Chondrocyte (in vitro differentiated cells): Measurements from ENCODE around the gene TMPRSS12. TPM values are rescaled to one million over a fixed set of nuclear protein-coding genes. Genes with fewer than 3 reads are reported as not detected.
"Not testable (repeated sequence)": the region's sequence is repeated elsewhere in the genome, so short reads cannot be mapped to it uniquely, and the experiment has no call there.

Source experiments
- DNase-seq: peaks from one replicate; pipeline ENCODE4 v3.0.0; 2021; ENCODE audit warnings: mixed read lengths, low spot score
- H3K27ac Mint-ChIP-seq: one replicate; pipeline ENCODE4 v1.8.0; 2021; ENCODE audit warnings: mild to moderate bottlenecking, moderate library complexity, mixed read lengths; ENCODE audit not compliant: unreplicated experiment
- H3K27me3 Mint-ChIP-seq: 2 replicates; pipeline ENCODE4 v1.8.0; 2021; ENCODE audit warnings: low read depth, mixed read lengths
- H3K36me3 Mint-ChIP-seq: 2 replicates; pipeline ENCODE4 v1.8.0; 2021; ENCODE audit warnings: low read depth, mixed read lengths
- H3K4me1 Mint-ChIP-seq: 2 replicates; pipeline ENCODE4 v1.8.0; 2021; ENCODE audit warnings: low read depth, mild to moderate bottlenecking, mixed read lengths
- H3K4me3 Mint-ChIP-seq: one replicate; pipeline ENCODE4 v1.8.0; 2021; ENCODE audit warnings: mild to moderate bottlenecking, moderate library complexity, mixed read lengths; ENCODE audit not compliant: unreplicated experiment
- H3K9me3 Mint-ChIP-seq: 2 replicates; pipeline ENCODE4 v1.8.0; 2021; ENCODE audit warnings: low read depth, mixed read lengths
- long read RNA-seq: library from polyadenylated mRNA; stranded (forward); transcript quantifications from one replicate; pipeline ENCODE4 v2.0.0, GENCODE V29; 2021
- total RNA-seq: library from RNA; stranded (reverse); gene quantifications from 3 replicates; pipeline ENCODE4 v1.2.1, GENCODE V29; 2021
- TF ChIP-seq, protein P1 (sequence below): fragments of 200-600 bp; sonication (generic); IDR thresholded peaks from 2 replicates; pipeline ENCODE4 v1.5.0; 2021; ENCODE audit warnings: antibody characterized with exemption, mild to moderate bottlenecking, moderate library complexity

The TMPRSS12 gene
- total RNA-seq = not detected in 3 replicates
- long read RNA-seq = 0 reads

GRCh38 chr12:50842637-50843493 lies at the start of gene TMPRSS12:
TMPRSS12 (plus strand) TSS chr12:50842926; CDS start chr12:50842965, 39 bp downstream.
- Mint-ChIP-seq H3K4me1 (no peaks in the 10 kb centered on the region), H3K4me3 (no peak within 1 kb of the TSS), H3K36me3 (peaks cover 2% of the 10 kb centered on the region), H3K27ac (no peak within 1 kb of the TSS), H3K27me3 (no peaks in the 10 kb centered on the region), H3K9me3 (peaks cover 10% of the 10 kb centered on the region)
- TF ChIP-seq, protein P1, sequence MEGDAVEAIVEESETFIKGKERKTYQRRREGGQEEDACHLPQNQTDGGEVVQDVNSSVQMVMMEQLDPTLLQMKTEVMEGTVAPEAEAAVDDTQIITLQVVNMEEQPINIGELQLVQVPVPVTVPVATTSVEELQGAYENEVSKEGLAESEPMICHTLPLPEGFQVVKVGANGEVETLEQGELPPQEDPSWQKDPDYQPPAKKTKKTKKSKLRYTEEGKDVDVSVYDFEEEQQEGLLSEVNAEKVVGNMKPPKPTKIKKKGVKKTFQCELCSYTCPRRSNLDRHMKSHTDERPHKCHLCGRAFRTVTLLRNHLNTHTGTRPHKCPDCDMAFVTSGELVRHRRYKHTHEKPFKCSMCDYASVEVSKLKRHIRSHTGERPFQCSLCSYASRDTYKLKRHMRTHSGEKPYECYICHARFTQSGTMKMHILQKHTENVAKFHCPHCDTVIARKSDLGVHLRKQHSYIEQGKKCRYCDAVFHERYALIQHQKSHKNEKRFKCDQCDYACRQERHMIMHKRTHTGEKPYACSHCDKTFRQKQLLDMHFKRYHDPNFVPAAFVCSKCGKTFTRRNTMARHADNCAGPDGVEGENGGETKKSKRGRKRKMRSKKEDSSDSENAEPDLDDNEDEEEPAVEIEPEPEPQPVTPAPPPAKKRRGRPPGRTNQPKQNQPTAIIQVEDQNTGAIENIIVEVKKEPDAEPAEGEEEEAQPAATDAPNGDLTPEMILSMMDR = no peak
- DNase-seq = no peak

- peaks cover 41% of the 10 kb centered on the region for H3K36me3 Mint-ChIP-seq
- H3K27me3 Mint-ChIP-seq = no peaks in the 10 kb centered on the region
- TF ChIP-seq, protein P1 = no peak
- DNase-seq = no peak
- H3K27ac Mint-ChIP-seq = no peak overlapping the region
- H3K4me1 Mint-ChIP-seq = no peaks in the 10 kb centered on the region
- no peak overlapping the region for H3K4me3 Mint-ChIP-seq
- peaks cover 11% of the 10 kb centered on the region for H3K9me3 Mint-ChIP-seq
Measured at GRCh38 chr12:50799908-50800307, 42.8 kb upstream of the TMPRSS12 start.

GRCh38 chr12:50803230-50803875 lies 39.4 kb upstream of the TMPRSS12 start:
- H3K9me3 Mint-ChIP-seq = peaks cover 11% of the 10 kb centered on the region

GRCh38 chr12:50806176-50806575 lies 36.5 kb upstream of the TMPRSS12 start:
- H3K27ac Mint-ChIP-seq = no peak overlapping the region
- H3K27me3 Mint-ChIP-seq = no peaks in the 10 kb centered on the region
- H3K4me1 Mint-ChIP-seq = no peaks in the 10 kb centered on the region
- no peaks in the 10 kb centered on the region for H3K9me3 Mint-ChIP-seq
- TF ChIP-seq, protein P1 = no peak
- H3K4me3 Mint-ChIP-seq = no peak overlapping the region
- no peak for DNase-seq
- peaks cover 14% of the 10 kb centered on the region for H3K36me3 Mint-ChIP-seq

More at GRCh38 chr12:50803230-50803875, 39.4 kb upstream of the TMPRSS12 start:
- Mint-ChIP-seq H3K36me3 (peaks cover 31% of the 10 kb centered on the region), H3K27me3 (no peaks in the 10 kb centered on the region), H3K27ac (no peak overlapping the region), H3K4me3 (no peak overlapping the region), H3K4me1 (no peaks in the 10 kb centered on the region)
- TF ChIP-seq, protein P1 = no peak
- DNase-seq = no peak

GRCh38 chr12:50809131-50809530 lies 33.6 kb upstream of the TMPRSS12 start:
- H3K9me3 Mint-ChIP-seq, H3K4me3 Mint-ChIP-seq, H3K27ac Mint-ChIP-seq, DNase-seq, H3K27me3 Mint-ChIP-seq, H3K4me1 Mint-ChIP-seq: not testable (repeated sequence)
- H3K36me3 Mint-ChIP-seq = peaks cover 15% of the 10 kb centered on the region

DNA sequence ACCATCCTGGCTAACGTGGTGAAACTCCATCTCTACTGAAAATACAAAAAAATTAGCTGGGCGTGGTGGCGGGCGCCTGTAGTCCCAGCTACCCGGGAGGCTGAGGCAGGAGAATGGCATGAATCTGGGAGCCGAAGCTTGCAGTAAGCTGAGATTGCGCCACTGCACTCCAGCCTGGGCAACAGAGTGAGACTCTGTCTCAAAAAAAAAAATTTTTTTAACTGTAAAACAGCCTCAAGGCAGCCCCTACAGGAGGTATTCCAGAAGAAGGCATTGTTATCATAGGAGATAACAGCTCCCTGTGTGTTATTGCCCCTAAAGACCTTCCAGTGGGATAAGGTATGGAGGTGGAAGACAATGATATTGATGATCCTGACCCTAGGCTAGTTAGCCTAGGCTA lies 27.8 kb upstream of the TMPRSS12 start:
- DNase-seq = not testable (repeated sequence)
- H3K36me3 Mint-ChIP-seq = peaks cover 25% of the 10 kb centered on the region

More for the DNA sequence above, 27.8 kb upstream of the TMPRSS12 start:
- H3K4me3 Mint-ChIP-seq, H3K27me3 Mint-ChIP-seq, H3K9me3 Mint-ChIP-seq, H3K27ac Mint-ChIP-seq: not testable (repeated sequence)
- H3K4me1 Mint-ChIP-seq = peaks cover 12% of the 10 kb centered on the region
